CD4-positive, alpha-beta T cell (primary cell): ENCODE measurements around the gene CXCR5. TPM values are rescaled to one million over a fixed set of nuclear protein-coding genes. Genes with fewer than 3 reads are reported as not detected.

Experiments used
- ATAC-seq: fragments of 200-7000 bp; cut with Tn5 transposase; one replicate; pipeline ENCODE4 v1.10.0; 2022; ENCODE audit warnings: mild to moderate bottlenecking; ENCODE audit not compliant: poor library complexity
- CTCF ChIA-PET: fragments of 350-600 bp; sonication (Branson Sonifier 250); formaldehyde crosslinking; loops from one replicate; lab custom pipeline; 2021; ENCODE audit warnings: antibody characterized with exemption, inconsistent platforms; lab: Charles Lee
- POLR2A ChIA-PET: fragments of 350-600 bp; sonication (Branson Sonifier 250); formaldehyde crosslinking; loops from one replicate; lab custom pipeline; 2021; ENCODE audit warnings: antibody characterized with exemption, inconsistent platforms; lab: Charles Lee
- DNase-seq, 14 experiments: peaks; one replicate each; pipeline ENCODE4 v3.0.0-alpha.2; 2013 to 2020; ENCODE audit warnings: mixed read lengths in 2 of 14
- H3K27ac ChIP-seq, 2 donors: one replicate each; pipeline versions ENCODE4 v1.5.1 to v1.7.0; 2013; ENCODE audit warnings: low read length in 2 of 2, low read depth in 1 of 2, mild to moderate bottlenecking in 1 of 2
- H3K27me3 ChIP-seq, 2 experiments: 1 replicate in 1 of 2; 2 replicates in 1 of 2; pipeline versions ENCODE4 v1.6.1 to v1.7.0; 2013; ENCODE audit warnings: low read length in 2 of 2, control low read depth in 1 of 2, mild to moderate bottlenecking in 1 of 2, moderate library complexity in 1 of 2; ENCODE audit not compliant: insufficient read depth in 2 of 2, control insufficient read depth in 1 of 2
- H3K36me3 ChIP-seq: one replicate; pipeline ENCODE4 v1.6.1; 2013; ENCODE audit warnings: low read length, control low read depth; ENCODE audit not compliant: insufficient read depth
- H3K4me1 ChIP-seq: one replicate; pipeline ENCODE4 v1.6.1; 2013; ENCODE audit warnings: low read length, control low read depth; ENCODE audit not compliant: insufficient read depth
- H3K4me3 ChIP-seq: one replicate; pipeline ENCODE4 v1.5.1; 2013; ENCODE audit warnings: mild to moderate bottlenecking, low read length, moderate library complexity
- H3K9me3 ChIP-seq, 2 experiments: 1 replicate in 1 of 2; 2 replicates in 1 of 2; pipeline versions ENCODE4 v1.6.1 to v1.7.0; 2013; ENCODE audit warnings: low read length in 2 of 2, mild to moderate bottlenecking in 2 of 2, control low read depth in 1 of 2, moderate library complexity in 1 of 2; ENCODE audit not compliant: control insufficient read depth in 1 of 2, insufficient read depth in 1 of 2
- H3K27ac Mint-ChIP-seq: one replicate; pipeline ENCODE4 v1.8.0; 2020; ENCODE audit warnings: mixed read lengths
- H3K27me3 Mint-ChIP-seq: one replicate; pipeline ENCODE4 v1.8.0; 2021; ENCODE audit warnings: mixed read lengths
- H3K36me3 Mint-ChIP-seq: one replicate; pipeline ENCODE4 v1.8.0; 2021; ENCODE audit warnings: low read depth, mixed read lengths
- H3K4me1 Mint-ChIP-seq: one replicate; pipeline ENCODE4 v1.8.0; 2021; ENCODE audit warnings: low read depth, mixed read lengths
- H3K4me3 Mint-ChIP-seq: one replicate; pipeline ENCODE4 v1.8.0; 2020; ENCODE audit warnings: mild to moderate bottlenecking, mixed read lengths
- H3K9me3 Mint-ChIP-seq: one replicate; pipeline ENCODE4 v1.8.0; 2020; ENCODE audit warnings: mixed read lengths
- intact Hi-C, 2 experiments: fragments of 100-400 bp; cut with DNase I in 1 of 2; cut with micrococcal nuclease in 1 of 2; formaldehyde crosslinking; loops; one replicate each; pipeline versions ENCODE4 v1.15.1 to v1.9.0; 2023 to 2025; cut with DNase I, micrococcal nuclease
- total RNA-seq, 174 experiments: library from RNA in 2 of 174; stranded (reverse) in 2 of 174; gene quantifications; one replicate each; pipeline ENCODE4 v1.2.3 and lab custom pipeline; 2021 to 2026
- TF ChIP-seq, protein P1 (sequence below): fragments of 200-600 bp; IDR thresholded peaks from one replicate; pipeline ENCODE4 v1.8.0; 2022; ENCODE audit warnings: antibody characterized with exemption, mild to moderate bottlenecking

The CXCR5 gene
- total RNA-seq, 2 experiments from 2014 or later, result 13.2 to 14.3 TPM

DNA sequence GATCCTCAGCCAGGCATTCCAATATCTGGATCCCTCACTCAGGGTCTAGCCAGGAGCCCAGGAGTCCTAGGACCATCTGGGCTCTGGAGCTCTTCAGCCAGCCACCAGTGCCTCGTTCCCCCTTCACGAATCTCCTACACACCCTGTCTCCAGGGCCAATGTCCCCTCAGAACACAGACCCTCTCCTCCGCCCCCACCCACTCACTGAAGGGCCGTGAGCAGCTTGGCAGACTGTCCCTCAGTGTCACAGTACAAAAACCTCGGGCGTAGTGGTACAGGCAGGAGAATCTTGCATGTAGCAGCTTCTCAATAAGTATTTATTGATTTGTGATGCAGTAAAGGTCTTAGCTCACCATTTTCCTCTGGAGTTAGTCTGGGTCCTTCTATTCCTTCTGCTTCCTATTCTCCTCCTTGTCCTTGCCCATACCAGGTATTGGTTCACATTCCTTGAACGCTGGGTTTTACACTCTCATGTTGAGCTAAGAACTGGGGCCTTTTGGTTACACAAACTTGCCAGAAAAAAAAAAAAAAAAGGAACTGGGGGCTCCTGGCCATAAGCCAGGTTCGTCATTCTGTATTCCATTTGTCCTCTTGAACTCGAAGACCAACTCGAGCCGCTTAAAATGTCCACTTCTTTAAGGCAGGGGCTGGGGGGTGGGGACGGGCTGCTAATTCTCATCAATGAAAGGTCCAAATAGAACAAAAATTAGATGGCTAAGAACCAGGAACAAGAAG lies 2.3 kb downstream of the CXCR5 start:
- peak overlapping the region in 1 of 2 donors; percentile 9 for H3K27ac ChIP-seq
- no peaks in the 10 kb centered on the region for H3K9me3 Mint-ChIP-seq
- POLR2A ChIA-PET, result interaction anchor here (1.3 to 1.4 kb wide), 2 partner anchors 9 to 13 kb away, joined by 4 to 7 read pairs; no protein-coding TSS in a partner anchor
- CTCF ChIA-PET, result interaction anchor here (1.3 kb wide), 1 partner anchor 10 kb away, joined by 6 read pairs; no protein-coding TSS in a partner anchor
- H3K36me3 Mint-ChIP-seq, result peaks cover 13% of the 10 kb centered on the region
- H3K36me3 ChIP-seq, result peaks cover 5% of the 10 kb centered on the region
- intact Hi-C loops, result no loop called here
- TF ChIP-seq, protein P1, sequence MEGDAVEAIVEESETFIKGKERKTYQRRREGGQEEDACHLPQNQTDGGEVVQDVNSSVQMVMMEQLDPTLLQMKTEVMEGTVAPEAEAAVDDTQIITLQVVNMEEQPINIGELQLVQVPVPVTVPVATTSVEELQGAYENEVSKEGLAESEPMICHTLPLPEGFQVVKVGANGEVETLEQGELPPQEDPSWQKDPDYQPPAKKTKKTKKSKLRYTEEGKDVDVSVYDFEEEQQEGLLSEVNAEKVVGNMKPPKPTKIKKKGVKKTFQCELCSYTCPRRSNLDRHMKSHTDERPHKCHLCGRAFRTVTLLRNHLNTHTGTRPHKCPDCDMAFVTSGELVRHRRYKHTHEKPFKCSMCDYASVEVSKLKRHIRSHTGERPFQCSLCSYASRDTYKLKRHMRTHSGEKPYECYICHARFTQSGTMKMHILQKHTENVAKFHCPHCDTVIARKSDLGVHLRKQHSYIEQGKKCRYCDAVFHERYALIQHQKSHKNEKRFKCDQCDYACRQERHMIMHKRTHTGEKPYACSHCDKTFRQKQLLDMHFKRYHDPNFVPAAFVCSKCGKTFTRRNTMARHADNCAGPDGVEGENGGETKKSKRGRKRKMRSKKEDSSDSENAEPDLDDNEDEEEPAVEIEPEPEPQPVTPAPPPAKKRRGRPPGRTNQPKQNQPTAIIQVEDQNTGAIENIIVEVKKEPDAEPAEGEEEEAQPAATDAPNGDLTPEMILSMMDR, result no peak
- H3K4me3 ChIP-seq, result peak overlapping the region; percentile 56
- H3K9me3 ChIP-seq, result no peaks in the 10 kb centered on the region
- H3K27me3 Mint-ChIP-seq, result no peaks in the 10 kb centered on the region
- DNase-seq (peak in 1 of 14 experiments; percentile 15), ATAC-seq (no peak)
- H3K27ac Mint-ChIP-seq, result peak overlapping the region; percentile 97
- no peaks in the 10 kb centered on the region for H3K27me3 ChIP-seq
- H3K4me1 ChIP-seq, result peaks cover 88% of the 10 kb centered on the region
- peak overlapping the region; percentile 81 for H3K4me3 Mint-ChIP-seq
- peaks cover 82% of the 10 kb centered on the region for H3K4me1 Mint-ChIP-seq

DNA sequence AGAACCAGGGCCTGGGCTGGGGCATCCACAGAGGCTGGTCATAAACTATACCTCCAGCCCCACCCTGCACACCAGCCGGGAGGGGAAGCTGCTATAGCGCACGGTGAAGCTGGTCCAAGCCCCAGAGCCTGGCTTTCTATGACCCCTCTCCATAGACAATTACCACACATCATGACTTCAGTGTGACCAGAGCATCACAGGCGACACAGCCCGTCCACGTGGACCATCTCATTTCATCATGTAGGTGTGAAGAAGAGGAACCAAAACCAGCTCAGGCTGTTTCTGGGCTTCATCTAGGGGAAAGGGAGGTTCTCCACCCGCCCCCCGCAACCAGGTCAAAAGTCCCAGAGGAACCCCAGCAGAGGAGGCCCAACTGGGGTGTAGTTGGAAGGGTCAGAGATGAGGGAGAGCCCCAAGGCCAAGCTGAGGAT lies 3.0 kb downstream of the CXCR5 start:
- no peaks in the 10 kb centered on the region for H3K27me3 ChIP-seq
- H3K9me3 ChIP-seq, result no peaks in the 10 kb centered on the region
- TF ChIP-seq, protein P1, result no peak
- peak overlapping the region; percentile 56 for H3K4me3 ChIP-seq
- H3K4me1 Mint-ChIP-seq, result peaks cover 82% of the 10 kb centered on the region
- H3K4me1 ChIP-seq, result peaks cover 88% of the 10 kb centered on the region
- POLR2A ChIA-PET, result interaction anchor here (1.0 to 1.4 kb wide), 2 partner anchors 9 to 14 kb away, joined by 4 to 5 read pairs; no protein-coding TSS in a partner anchor
- intact Hi-C loops, result no loop called here
- ATAC-seq (no peak), DNase-seq (peak in 2 of 14 experiments; percentile 33 to 36)
- peaks cover 13% of the 10 kb centered on the region for H3K36me3 Mint-ChIP-seq
- peak overlapping the region; percentile 74 for H3K4me3 Mint-ChIP-seq
- no peaks in the 10 kb centered on the region for H3K27me3 Mint-ChIP-seq
- no peak overlapping the region for H3K27ac ChIP-seq
- peak overlapping the region; percentile 97 for H3K27ac Mint-ChIP-seq
- H3K9me3 Mint-ChIP-seq, result no peaks in the 10 kb centered on the region
- peaks cover 5% of the 10 kb centered on the region for H3K36me3 ChIP-seq
- CTCF ChIA-PET, result interaction anchor here (1.3 kb wide), 1 partner anchor 9 kb away, joined by 6 read pairs; no protein-coding TSS in a partner anchor

DNA sequence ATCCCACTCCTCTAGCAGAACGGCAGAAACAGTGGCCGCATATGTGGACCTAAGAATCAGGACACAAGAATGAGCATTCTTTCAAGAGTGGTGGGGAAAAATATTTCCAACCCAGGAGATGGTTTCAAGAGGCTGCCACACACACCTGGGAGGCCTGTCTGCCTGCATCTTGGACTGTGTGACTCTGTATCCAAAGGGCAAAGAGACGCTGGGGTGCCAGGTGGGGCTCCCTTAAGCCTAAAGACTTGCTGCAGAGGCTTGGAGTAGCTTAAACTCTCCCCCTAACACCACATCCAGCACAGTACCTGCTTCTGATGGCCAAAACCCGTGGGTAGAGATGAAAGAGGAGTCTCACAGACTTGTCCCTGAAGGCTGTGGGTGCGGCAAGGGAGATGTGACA lies 3.5 kb downstream of the CXCR5 start:
- Histone ChIP-seq H3K4me3 (peak overlapping the region; percentile 56), H3K9me3 (no peaks in the 10 kb centered on the region), H3K27me3 (no peaks in the 10 kb centered on the region), H3K36me3 (peaks cover 5% of the 10 kb centered on the region), H3K4me1 (peaks cover 88% of the 10 kb centered on the region), H3K27ac (no peak overlapping the region)
- no peak for ATAC-seq
- peak in 2 of 14 experiments; percentile 3 to 14 for DNase-seq
- Mint-ChIP-seq H3K27me3 (no peaks in the 10 kb centered on the region), H3K9me3 (no peaks in the 10 kb centered on the region), H3K4me3 (peak overlapping the region; percentile 74), H3K4me1 (peaks cover 83% of the 10 kb centered on the region), H3K27ac (peak overlapping the region; percentile 97), H3K36me3 (peaks cover 16% of the 10 kb centered on the region)
- intact Hi-C loops, result no loop called here
- TF ChIP-seq, protein P1, result no peak
- ChIA-PET CTCF (no interaction called here), POLR2A (interaction anchor here (1.0 kb wide), 1 partner anchor 9 kb away, joined by 5 read pairs; no protein-coding TSS in a partner anchor)
